K562 (cell line): ENCODE results near the gene TM9SF3. TPM values are rescaled to one million over a fixed set of nuclear protein-coding genes. Genes with fewer than 3 reads are reported as not detected.

ENCODE experiments used
- ATAC-seq: fragments of 200-7000 bp; cut with Tn5 transposase; 3 replicates; pipeline ENCODE4 v1.9.1; 2020; ENCODE audit warnings: moderate library complexity
- BruUV-seq: library from RNA; stranded (reverse); fragments of 400-500 nt; replicated peaks from 2 replicates; lab custom pipeline; 2021; lab: Mats Ljungman, UMichigan
- CTCF ChIA-PET: fragments of 300-600 bp; formaldehyde crosslinking; extraction: SDS; loops from one replicate; lab custom pipeline; 2021; ENCODE audit warnings: low intra/inter-chr PET ratio; lab: Yijun Ruan, JAX
- POLR2A ChIA-PET: fragments of 300-600, 350-650 bp; sonication (Branson Sonifier 250); formaldehyde crosslinking; extraction: SDS; loops from one replicate; lab custom pipeline; 2021; ENCODE audit warnings: antibody characterized with exemption, inconsistent platforms; lab: Yijun Ruan, JAX
- DNase-seq, 4 experiments: peaks; one replicate each; pipeline versions ENCODE4 v3.0.0 to v3.0.0-alpha.2; 2011 to 2018; ENCODE audit warnings: low spot score in 3 of 4, mixed read lengths in 3 of 4; ENCODE audit errors: extremely low read depth in 1 of 4
- FAIRE-seq: peaks from 2 replicates; lab custom pipeline; 2011; peaks lifted over from hg19 to GRCh38; lab: Jason Lieb, UNC
- H2AFZ ChIP-seq: 2 replicates; pipeline ENCODE4 v1.6.0; 2011; ENCODE audit warnings: low read depth, low read length, control low read depth, inconsistent platforms
- H3K27ac ChIP-seq: fragments of 200-600 bp; 3 replicates; pipeline ENCODE4 v1.8.0; 2011; ENCODE audit warnings: low read depth, mild to moderate bottlenecking, control low read depth, inconsistent platforms, low read length, moderate library complexity, mixed read lengths; ENCODE audit errors: extremely low read depth
- H3K27me3 ChIP-seq, 2 experiments: fragments of 300-600 bp in 1 of 2; 2 replicates in 1 of 2; 3 replicates in 1 of 2; pipeline versions ENCODE4 v1.6.0 to v1.8.0; 2011; ENCODE audit warnings: inconsistent platforms in 2 of 2, low read length in 2 of 2, mild to moderate bottlenecking in 1 of 2, mixed read lengths in 1 of 2, moderate library complexity in 1 of 2; ENCODE audit not compliant: control insufficient read depth in 2 of 2, insufficient read depth in 2 of 2
- H3K36me3 ChIP-seq: fragments of 300-600 bp; 3 replicates; pipeline ENCODE4 v1.8.0; 2011; ENCODE audit warnings: mild to moderate bottlenecking, low read length, inconsistent platforms; ENCODE audit not compliant: control insufficient read depth, insufficient read depth
- H3K4me1 ChIP-seq, 2 experiments: fragments of 200-600 bp in 1 of 2; replicated peaks in 1 of 2; 2 replicates in 1 of 2; 3 replicates in 1 of 2; pipeline versions ENCODE4 v1.5.1 to v1.8.0; 2011; ENCODE audit warnings: inconsistent platforms in 2 of 2, low read length in 2 of 2, mild to moderate bottlenecking in 1 of 2, mixed read lengths in 1 of 2, moderate library complexity in 1 of 2; ENCODE audit not compliant: control insufficient read depth in 2 of 2, insufficient read depth in 2 of 2
- H3K4me2 ChIP-seq: 2 replicates; pipeline ENCODE4 v1.6.1; 2011; ENCODE audit warnings: low read length, control low read depth, inconsistent platforms, mixed read lengths; ENCODE audit not compliant: insufficient read depth
- H3K4me3 ChIP-seq: fragments of 200-600 bp; sonication (generic), shearing (Covaris generic); 2 replicates; pipeline ENCODE4 v1.5.1; 2016; ENCODE audit warnings: control low read depth, inconsistent platforms
- H3K79me2 ChIP-seq: fragments of 200-600 bp; 3 replicates; pipeline ENCODE4 v1.8.0; 2011; ENCODE audit warnings: low read length, inconsistent platforms; ENCODE audit not compliant: control insufficient read depth, insufficient read depth
- H3K9ac ChIP-seq, 2 experiments: 2 replicates each; pipeline versions ENCODE4 v1.6.0 to v1.6.1; 2011; ENCODE audit warnings: low read depth in 2 of 2, low read length in 2 of 2, control low read depth in 1 of 2, inconsistent platforms in 1 of 2, mild to moderate bottlenecking in 1 of 2, mixed read lengths in 1 of 2; ENCODE audit not compliant: insufficient read depth in 1 of 2
- H3K9me1 ChIP-seq: one replicate; pipeline ENCODE4 v1.6.0; 2011; ENCODE audit warnings: inconsistent platforms, mild to moderate bottlenecking, low read length, moderate library complexity; ENCODE audit not compliant: control insufficient read depth, insufficient read depth
- H3K9me3 ChIP-seq: replicated peaks from 2 replicates; pipeline ENCODE4 v1.5.1; 2011; ENCODE audit warnings: low read depth, low read length, inconsistent platforms; ENCODE audit not compliant: control insufficient read depth, insufficient read depth
- H4K20me1 ChIP-seq: replicated peaks from 2 replicates; pipeline ENCODE4 v1.6.1; 2011; ENCODE audit warnings: low read length, inconsistent platforms, mixed read lengths; ENCODE audit not compliant: control insufficient read depth, insufficient read depth
- CCNT2 ChIP-seq: IDR thresholded peaks from 2 replicates; pipeline ENCODE4 v1.6.1; 2011; ENCODE audit warnings: borderline replicate concordance, low read depth, mild to moderate bottlenecking, moderate library complexity, mixed read lengths, low read length; ENCODE audit not compliant: insufficient read length; ENCODE audit errors: extremely low read depth
- GABPB1 ChIP-seq: sonication (generic); formaldehyde crosslinking; IDR thresholded peaks from 2 replicates; pipeline ENCODE4 v1.8.0; 2022; ENCODE audit warnings: mild to moderate bottlenecking, missing genetic modification reagents
- NFRKB ChIP-seq: fragments of 450-650 bp; IDR thresholded peaks from 2 replicates; pipeline ENCODE4 v1.6.1; 2016; ENCODE audit warnings: low read depth
- POLR2G ChIP-seq: fragments of 200-400 bp; formaldehyde crosslinking; IDR thresholded peaks from 2 replicates; pipeline ENCODE4 v1.6.1; 2017; ENCODE audit warnings: low read depth, mild to moderate bottlenecking, antibody characterized with exemption, low read length, moderate library complexity
- SIRT6 ChIP-seq: IDR thresholded peaks from one replicate; pipeline ENCODE4 v1.6.1; 2012; ENCODE audit warnings: low read depth, mild to moderate bottlenecking, control low read depth, inconsistent platforms, low read length, moderate library complexity
- SP1 ChIP-seq: sonication (generic); formaldehyde crosslinking; IDR thresholded peaks from 2 replicates; pipeline ENCODE4 v1.8.1; 2022; ENCODE audit warnings: mild to moderate bottlenecking, missing genetic modification reagents
- ZNF586 ChIP-seq: fragments of 450-650 bp; formaldehyde crosslinking; conservative IDR thresholded peaks from 2 replicates; pipeline ENCODE4 v1.4.0; 2020; ENCODE audit warnings: mild to moderate bottlenecking, moderate library complexity
- WGBS: fragments of 100-300 bp; shearing (Covaris generic); methylation state at CpG from one replicate; pipeline ENCODE4 v1.1.6; 2016; ENCODE audit warnings: low coverage, mixed read lengths; ENCODE audit not compliant: insufficient coverage; ENCODE audit errors: missing lambda C conversion rate; 5-methylcytosine and 5-hydroxymethylcytosine counted together
- in situ Hi-C: fragments of 300-500 bp; cut with MboI; formaldehyde crosslinking; loops from 4 replicates; pipeline ENCODE4 v1.15.0; 2018; ENCODE audit warnings: inconsistent platforms, mixed read lengths
- intact Hi-C: fragments of 100-400 bp; cut with micrococcal nuclease; formaldehyde crosslinking; loops from 2 replicates; pipeline ENCODE4 v1.14.2; 2022
- polyA plus RNA-seq, 8 experiments: library from polyadenylated mRNA; depleted of rRNA in 4 of 8; stranded (reverse) in 5 of 8; unstranded in 3 of 8; fragments of >200 nt; fragmentation: Nextera tagmentation in 2 of 8; fragmentation: Illumina TruSeq in 1 of 8; extraction: Ambion mirVana in 2 of 8; extraction: Trizol in 1 of 8; gene quantifications; 2 replicates each; pipeline versions ENCODE4 v1.2.1 to v1.2.3, GENCODE V29; 2011 to 2014; ENCODE audit warnings: inconsistent platforms in 1 of 8, missing spikeins in 1 of 8
- total RNA-seq, 7 experiments: library from RNA; depleted of rRNA in 6 of 7; stranded (reverse); fragments of >200 nt in 6 of 7; fragmentation: Illumina TruSeq in 2 of 7; extraction: Trizol in 2 of 7; gene quantifications; 2 replicates each; pipeline versions ENCODE4 v1.2.1 to v1.2.3, GENCODE V29; 2011 to 2021; ENCODE audit warnings: low replicate concordance in 1 of 7
- TF ChIP-seq, protein P1 (sequence below): sonication (generic); formaldehyde crosslinking; IDR thresholded peaks from 2 replicates; pipeline ENCODE4 v1.8.1; 2022; ENCODE audit warnings: missing genetic modification reagents

The TM9SF3 gene
- total and polyA plus RNA-seq, 9 of the 15 experiments (the other 6 are each of a cell fraction or from before 2014, with no cell fraction given): 16.1 to 63.1 (median 34.9) TPM

DNA sequence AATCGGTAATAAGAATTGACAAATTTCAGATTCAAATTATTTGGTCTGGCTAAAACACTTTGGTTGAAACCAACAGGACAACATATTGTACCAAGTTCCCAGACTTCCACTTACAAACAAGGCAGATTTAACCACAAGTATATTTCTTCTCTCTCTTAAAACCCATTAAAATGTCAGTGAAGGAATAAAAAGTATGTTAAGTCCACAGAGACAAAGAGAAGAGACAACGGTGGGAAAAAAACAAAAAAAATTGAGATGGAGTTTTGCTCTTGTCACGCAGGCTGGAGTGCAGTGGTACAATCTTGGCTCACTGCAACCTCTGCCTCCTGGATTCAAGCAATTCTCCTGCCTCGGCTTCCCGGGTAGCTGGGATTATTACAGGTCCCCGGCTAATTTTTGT lies 16.3 kb downstream of the TM9SF3 start:
- Histone ChIP-seq H3K9me3 (no peaks in the 10 kb centered on the region), H3K27ac (no peak overlapping the region), H2AFZ (no peak overlapping the region), H3K4me2 (no peak overlapping the region), H3K36me3 (peaks cover 40% of the 10 kb centered on the region), H3K4me1 (no peaks in the 10 kb centered on the region; a peak in 3 of 5 replicates), H3K4me3 (no peak overlapping the region), H3K9me1 (no peaks in the 10 kb centered on the region)
- DNase-seq: no peak
- in situ Hi-C loops: no loop called here
- no peak for FAIRE-seq
- POLR2A ChIA-PET: interaction anchor here (0.6 kb wide), 1 partner anchor 18 kb away, joined by 3 read pairs; no protein-coding TSS in a partner anchor
- TF ChIP-seq NFRKB (no peak), SP1 (no peak), ZNF586 (CRISPR knock-in tag) (no peak), GABPB1 (CRISPR knock-in tag) (no peak)
- TF ChIP-seq, protein P1, sequence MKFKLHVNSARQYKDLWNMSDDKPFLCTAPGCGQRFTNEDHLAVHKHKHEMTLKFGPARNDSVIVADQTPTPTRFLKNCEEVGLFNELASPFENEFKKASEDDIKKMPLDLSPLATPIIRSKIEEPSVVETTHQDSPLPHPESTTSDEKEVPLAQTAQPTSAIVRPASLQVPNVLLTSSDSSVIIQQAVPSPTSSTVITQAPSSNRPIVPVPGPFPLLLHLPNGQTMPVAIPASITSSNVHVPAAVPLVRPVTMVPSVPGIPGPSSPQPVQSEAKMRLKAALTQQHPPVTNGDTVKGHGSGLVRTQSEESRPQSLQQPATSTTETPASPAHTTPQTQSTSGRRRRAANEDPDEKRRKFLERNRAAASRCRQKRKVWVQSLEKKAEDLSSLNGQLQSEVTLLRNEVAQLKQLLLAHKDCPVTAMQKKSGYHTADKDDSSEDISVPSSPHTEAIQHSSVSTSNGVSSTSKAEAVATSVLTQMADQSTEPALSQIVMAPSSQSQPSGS (CRISPR knock-in tag): no peak
- TF ChIP-seq, all 486 proteins: peak for 0
- H4K20me1 ChIP-seq: peaks cover 8% of the 10 kb centered on the region
- 83% methylated on average over 6 of the region's 6 CpGs for WGBS
- H3K9ac ChIP-seq: no peak overlapping the region
- H3K27me3 ChIP-seq: no peaks in the 10 kb centered on the region
- BruUV-seq: no TSS peak
- ATAC-seq: no peak
- CTCF ChIA-PET: no interaction called here
- H3K79me2 ChIP-seq: peaks cover 90% of the 10 kb centered on the region
- intact Hi-C loops: no loop called here

DNA sequence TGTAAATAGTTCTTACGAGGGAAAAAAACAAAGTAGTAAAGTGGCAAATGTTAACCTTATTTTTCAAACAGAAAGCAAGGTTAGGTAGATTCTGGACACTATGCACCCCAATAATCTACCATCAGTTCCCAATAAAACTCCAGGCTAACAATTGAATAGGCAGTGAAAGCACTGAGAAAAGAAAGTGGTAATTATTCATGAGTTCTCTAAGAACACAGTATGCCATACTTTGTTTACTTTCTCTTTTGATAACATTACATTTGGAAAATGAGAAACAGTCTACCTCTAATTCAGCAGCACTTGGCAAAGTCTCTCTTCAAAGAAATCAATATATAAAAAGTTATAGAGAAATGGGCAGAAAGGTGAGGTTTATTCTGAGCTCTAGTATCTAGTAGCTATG lies 18.4 kb downstream of the TM9SF3 start:
- H3K27ac ChIP-seq: no peak overlapping the region
- ATAC-seq: no peak
- no peak for DNase-seq
- no peaks in the 10 kb centered on the region for H3K27me3 ChIP-seq
- peaks cover 81% of the 10 kb centered on the region for H3K79me2 ChIP-seq
- CTCF ChIA-PET: no interaction called here
- intact Hi-C loops: no loop called here
- in situ Hi-C loops: no loop called here
- peaks cover 8% of the 10 kb centered on the region for H4K20me1 ChIP-seq
- no TSS peak for BruUV-seq
- H3K9me3 ChIP-seq: no peaks in the 10 kb centered on the region
- no peak overlapping the region for H3K9ac ChIP-seq
- H2AFZ ChIP-seq: no peak overlapping the region
- POLR2A ChIA-PET: no interaction called here
- no peak for FAIRE-seq
- H3K4me3 ChIP-seq: no peak overlapping the region
- H3K4me2 ChIP-seq: no peak overlapping the region
- no peaks in the 10 kb centered on the region for H3K9me1 ChIP-seq
- WGBS: 80% methylated on average over 1 of the region's 1 CpG
- H3K36me3 ChIP-seq: peaks cover 45% of the 10 kb centered on the region
- H3K4me1 ChIP-seq: no peaks in the 10 kb centered on the region; a peak in 3 of 5 replicates
- TF ChIP-seq POLR2G (no peak), CCNT2 (no peak), SIRT6 (no peak)
